RWPE2 (cell line): ENCODE data around the gene SLC24A2.

ENCODE experiments used
- ATAC-seq: fragments of 200-7000 bp; cut with Tn5 transposase; 3 replicates; pipeline ENCODE4 v1.9.1; 2021; ENCODE audit warnings: low read depth
- DNase-seq: peaks from one replicate; pipeline ENCODE4 v3.0.0-alpha.2; 2020; ENCODE audit warnings: low spot score
- H3K27ac ChIP-seq: fragments of 450-650 bp; 2 replicates; pipeline ENCODE4 v1.5.1; 2017; ENCODE audit warnings: mild to moderate bottlenecking; ENCODE audit not compliant: poor library complexity, severe bottlenecking
- H3K27me3 ChIP-seq: fragments of 250-450 bp; sonication (Bioruptor Pico); 2 replicates; pipeline ENCODE4 v1.5.1; 2021; ENCODE audit warnings: mild to moderate bottlenecking, moderate library complexity; ENCODE audit not compliant: insufficient read depth, poor library complexity, severe bottlenecking
- H3K36me3 ChIP-seq: fragments of 250-450 bp; sonication (Bioruptor Pico); 2 replicates; pipeline ENCODE4 v1.5.1; 2020; ENCODE audit warnings: low read depth, mild to moderate bottlenecking, moderate library complexity
- H3K4me1 ChIP-seq: fragments of 250-450 bp; sonication (Bioruptor Pico); 2 replicates; pipeline ENCODE4 v1.5.1; 2021; ENCODE audit warnings: mild to moderate bottlenecking, moderate library complexity; ENCODE audit not compliant: insufficient read depth, poor library complexity, severe bottlenecking
- H3K4me3 ChIP-seq: fragments of 250-450 bp; sonication (Bioruptor Pico); 2 replicates; pipeline ENCODE4 v1.5.1; 2021; ENCODE audit warnings: mild to moderate bottlenecking, moderate library complexity; ENCODE audit not compliant: severe bottlenecking
- H3K9me3 ChIP-seq: fragments of 250-450 bp; sonication (Bioruptor Pico); 2 replicates; pipeline ENCODE4 v1.5.1; 2021; ENCODE audit warnings: mild to moderate bottlenecking, moderate library complexity; ENCODE audit not compliant: severe bottlenecking
- CTCF ChIP-seq: fragments of 450-650 bp; IDR thresholded peaks from one replicate; pipeline ENCODE4 v1.5.1; 2017; ENCODE audit warnings: mild to moderate bottlenecking, moderate library complexity; ENCODE audit not compliant: poor library complexity, severe bottlenecking

The SLC24A2 gene

GRCh38 chr9:19812194-19812593 is 23.4 kb upstream of the SLC24A2 start:
- no peak for TF ChIP-seq CTCF
- ATAC-seq (no peak), DNase-seq (no peak)
- Histone ChIP-seq H3K36me3 (no peaks in the 10 kb centered on the region), H3K27ac (no peak overlapping the region), H3K27me3 (peaks cover 5% of the 10 kb centered on the region), H3K9me3 (peaks cover 2% of the 10 kb centered on the region), H3K4me3 (no peak overlapping the region), H3K4me1 (no peaks in the 10 kb centered on the region)

- H3K4me3 ChIP-seq = no peak overlapping the region
- H3K9me3 ChIP-seq = no peaks in the 10 kb centered on the region
- no peak overlapping the region for H3K27ac ChIP-seq
- ATAC-seq (no peak), DNase-seq (no peak)
- no peaks in the 10 kb centered on the region for H3K36me3 ChIP-seq
- TF ChIP-seq CTCF = no peak
- no peaks in the 10 kb centered on the region for H3K4me1 ChIP-seq
- H3K27me3 ChIP-seq = peaks cover 17% of the 10 kb centered on the region
Measured at GRCh38 chr9:19809422-19810269, 20.8 kb upstream of the SLC24A2 start.

- H3K4me3 ChIP-seq = no peak overlapping the region
- no peaks in the 10 kb centered on the region for H3K36me3 ChIP-seq
- H3K9me3 ChIP-seq = no peaks in the 10 kb centered on the region
- ATAC-seq (no peak), DNase-seq (no peak)
- H3K4me1 ChIP-seq = no peaks in the 10 kb centered on the region
- no peak for TF ChIP-seq CTCF
- no peak overlapping the region for H3K27ac ChIP-seq
- H3K27me3 ChIP-seq = peaks cover 22% of the 10 kb centered on the region
Measured at GRCh38 chr9:19807182-19807892, 18.5 kb upstream of the SLC24A2 start.

- Histone ChIP-seq H3K4me3 (no peak overlapping the region), H3K4me1 (no peaks in the 10 kb centered on the region), H3K36me3 (no peaks in the 10 kb centered on the region), H3K9me3 (no peaks in the 10 kb centered on the region), H3K27me3 (peaks cover 25% of the 10 kb centered on the region), H3K27ac (no peak overlapping the region)
- DNase-seq (no peak), ATAC-seq (no peak)
- TF ChIP-seq CTCF = no peak
Measured at GRCh38 chr9:19804431-19804830, 15.6 kb upstream of the SLC24A2 start.
